H1 (cell line): ENCODE results near the gene ZNF496. TPM values are rescaled to one million over a fixed set of nuclear protein-coding genes. Genes with fewer than 3 reads are reported as not detected.

Experiments
- ATF2 ChIP-seq: IDR thresholded peaks from 2 replicates; pipeline ENCODE4 v1.6.1; 2012; ENCODE audit warnings: low read length, inconsistent platforms
- ATF3 ChIP-seq: IDR thresholded peaks from 2 replicates; pipeline ENCODE4 v1.6.1; 2011; ENCODE audit warnings: low read depth, mild to moderate bottlenecking, low read length; ENCODE audit not compliant: insufficient read depth
- CHD2 ChIP-seq: IDR thresholded peaks from 2 replicates; pipeline ENCODE4 v1.6.1; 2012; ENCODE audit warnings: low read length, improper control_type of control experiment
- CREB1 ChIP-seq: IDR thresholded peaks from 2 replicates; pipeline ENCODE4 v1.6.1; 2012; ENCODE audit warnings: inconsistent platforms
- EZH2 ChIP-seq: fragments of 200-600 bp; sonication (generic); IDR thresholded peaks from 2 replicates; pipeline ENCODE4 v1.7.1; 2012; ENCODE audit warnings: low read depth, mild to moderate bottlenecking, moderate library complexity, low read length, inconsistent platforms; ENCODE audit not compliant: severe bottlenecking
- KDM5A ChIP-seq: fragments of 200-600 bp; IDR thresholded peaks from 2 replicates; pipeline ENCODE4 v1.7.1; 2012; ENCODE audit warnings: mild to moderate bottlenecking, low read length, inconsistent platforms, mixed read lengths
- MAFK ChIP-seq: IDR thresholded peaks from 2 replicates; pipeline ENCODE4 v1.6.1; 2012; ENCODE audit warnings: low read depth, mild to moderate bottlenecking, improper control_type of control experiment, low read length
- POLR2A ChIP-seq, 2 experiments: IDR thresholded peaks; 1 replicate in 1 of 2; 2 replicates in 1 of 2; pipeline ENCODE4 v1.6.1; 2011; ENCODE audit warnings: low read depth in 2 of 2, low read length in 2 of 2, mild to moderate bottlenecking in 2 of 2; ENCODE audit errors: control extremely low read depth in 1 of 2
- SP2 ChIP-seq: IDR thresholded peaks from 2 replicates; pipeline ENCODE4 v1.6.1; 2012; ENCODE audit warnings: mild to moderate bottlenecking, low read length, inconsistent platforms
- SRF ChIP-seq: IDR thresholded peaks from 2 replicates; pipeline ENCODE4 v1.6.1; 2011; ENCODE audit warnings: mild to moderate bottlenecking, low read depth, low read length, moderate library complexity
- TBP ChIP-seq: IDR thresholded peaks from 2 replicates; pipeline ENCODE4 v1.6.1; 2011; ENCODE audit warnings: low read depth, low read length, improper control_type of control experiment
- polyA plus RNA-seq, 7 experiments: library from polyadenylated mRNA; depleted of rRNA in 3 of 7; stranded (reverse) in 5 of 7; unstranded in 2 of 7; fragments of >200 nt in 5 of 7; fragments of 200-250 nt in 2 of 7; gene quantifications; 1 replicate in 5 of 7; 2 replicates in 1 of 7; 4 replicates in 1 of 7; pipeline versions ENCODE4 v1.2.1 to v1.2.3, GENCODE V29; 2011 to 2013; ENCODE audit warnings: missing spikeins in 2 of 7, mixed read lengths in 2 of 7
- total RNA-seq: library from RNA; stranded (reverse); fragmentation: NEBNext Ultra II Directional; extraction: Animal tissue kit (Norgen Biotek cat#: 25700); gene quantifications from 2 replicates; pipeline ENCODE4 v1.2.1, GENCODE V29; 2021

Gene ZNF496
- total and polyA plus RNA-seq, 2 of the 8 experiments (the other 6 are each of a cell fraction or from before 2014, with no cell fraction given) = 27.9 to 71.4 TPM

- TF ChIP-seq ATF3 = no peak
- no peak for TF ChIP-seq ATF2
- TF ChIP-seq SRF = no peak
- no peak for TF ChIP-seq POLR2A (IDR thresholded peaks at IDR 0.05; ENCODE audit: control extremely low read depth in 1 of 2, low read depth in 2 of 2, low read length in 2 of 2)
- TF ChIP-seq EZH2 = no peak
- TF ChIP-seq CREB1 = no peak
- no peak for TF ChIP-seq CHD2
- no peak for TF ChIP-seq SP2
- no peak for TF ChIP-seq KDM5A
- TF ChIP-seq MAFK = no peak
- no peak for TF ChIP-seq TBP
Measured at GRCh38 chr1:247347477-247348222, 16.0 kb upstream of the ZNF496 start (continued).
